ENCODE results near the gene ENOX2.
"Not testable (repeated sequence)": the region's sequence is repeated elsewhere in the genome, so short reads cannot be mapped to it uniquely, and the experiment has no call there.

Gene ENOX2

GRCh38 chrX:130829526-130830515 is 73.2 kb downstream of the ENOX2 start:
- in situ Hi-C loops (cut with HindIII; ENCODE audit: low sequenced_read_pairs) = no loop called here

GRCh38 chrX:130828641-130829040 is 74.4 kb downstream of the ENOX2 start:
- in situ Hi-C loops (cut with HindIII; ENCODE audit: low sequenced_read_pairs) = no loop called here

GRCh38 chrX:130827648-130828047 is 75.4 kb downstream of the ENOX2 start:
- in situ Hi-C loops (cut with HindIII; ENCODE audit: low sequenced_read_pairs) = no loop called here

GRCh38 chrX:130826249-130826648 is 76.8 kb downstream of the ENOX2 start:
- in situ Hi-C loops (cut with HindIII; ENCODE audit: low sequenced_read_pairs) = no loop called here

GRCh38 chrX:130825525-130825924 is 77.5 kb downstream of the ENOX2 start:
- in situ Hi-C loops (cut with HindIII; ENCODE audit: low sequenced_read_pairs) = no loop called here

GRCh38 chrX:130819367-130819766 is 83.6 kb downstream of the ENOX2 start:
- in situ Hi-C loops (cut with HindIII; ENCODE audit: low sequenced_read_pairs) = not testable (repeated sequence)

GRCh38 chrX:130813932-130814331 is 89.1 kb downstream of the ENOX2 start:
- in situ Hi-C loops (cut with HindIII; ENCODE audit: low sequenced_read_pairs) = not testable (repeated sequence)

GRCh38 chrX:130810561-130810960 is 92.4 kb downstream of the ENOX2 start:
- in situ Hi-C loops (cut with HindIII; ENCODE audit: low sequenced_read_pairs) = no loop called here

GRCh38 chrX:130805903-130806302 is 97.1 kb downstream of the ENOX2 start:
- in situ Hi-C loops (cut with HindIII; ENCODE audit: low sequenced_read_pairs) = no loop called here

- in situ Hi-C loops (cut with HindIII; ENCODE audit: low sequenced_read_pairs) = no loop called here
These were observed 99.5 kb downstream of the ENOX2 start for GRCh38 chrX:130803537-130803936.

GRCh38 chrX:130801901-130802300 is 101.1 kb downstream of the ENOX2 start:
- in situ Hi-C loops (cut with HindIII; ENCODE audit: low sequenced_read_pairs) = no loop called here

- in situ Hi-C loops (cut with HindIII; ENCODE audit: low sequenced_read_pairs) = no loop called here
These were observed 103.6 kb downstream of the ENOX2 start for GRCh38 chrX:130799393-130799792.

- in situ Hi-C loops (cut with HindIII; ENCODE audit: low sequenced_read_pairs) = no loop called here
These were observed 109.0 kb downstream of the ENOX2 start for GRCh38 chrX:130793975-130794374.

GRCh38 chrX:130791870-130792269 is 111.1 kb downstream of the ENOX2 start:
- in situ Hi-C loops (cut with HindIII; ENCODE audit: low sequenced_read_pairs) = not testable (repeated sequence)

GRCh38 chrX:130789793-130790192 is 113.2 kb downstream of the ENOX2 start:
- in situ Hi-C loops (cut with HindIII; ENCODE audit: low sequenced_read_pairs) = no loop called here

- in situ Hi-C loops (cut with HindIII; ENCODE audit: low sequenced_read_pairs) = no loop called here
These were observed 114.0 kb downstream of the ENOX2 start for GRCh38 chrX:130788786-130789581.

GRCh38 chrX:130786030-130786429 is 117.0 kb downstream of the ENOX2 start:
- in situ Hi-C loops (cut with HindIII; ENCODE audit: low sequenced_read_pairs) = no loop called here

- in situ Hi-C loops (cut with HindIII; ENCODE audit: low sequenced_read_pairs) = no loop called here
These were observed 124.2 kb downstream of the ENOX2 start for GRCh38 chrX:130778773-130779172.

- in situ Hi-C loops (cut with HindIII; ENCODE audit: low sequenced_read_pairs) = no loop called here
These were observed 127.2 kb downstream of the ENOX2 start for GRCh38 chrX:130775849-130776248.

- in situ Hi-C loops (cut with HindIII; ENCODE audit: low sequenced_read_pairs) = no loop called here
These were observed 130.2 kb downstream of the ENOX2 start for GRCh38 chrX:130772776-130773143.

- in situ Hi-C loops (cut with HindIII; ENCODE audit: low sequenced_read_pairs) = no loop called here
These were observed 130.8 kb downstream of the ENOX2 start for GRCh38 chrX:130772105-130772775.
